ENCODE measurements around the gene SCAF1. TPM values are rescaled to one million over a fixed set of nuclear protein-coding genes. Genes with fewer than 3 reads are reported as not detected.

SCAF1 gene
- total RNA-seq, 1 donor from 2014 or later: 105 TPM

DNA sequence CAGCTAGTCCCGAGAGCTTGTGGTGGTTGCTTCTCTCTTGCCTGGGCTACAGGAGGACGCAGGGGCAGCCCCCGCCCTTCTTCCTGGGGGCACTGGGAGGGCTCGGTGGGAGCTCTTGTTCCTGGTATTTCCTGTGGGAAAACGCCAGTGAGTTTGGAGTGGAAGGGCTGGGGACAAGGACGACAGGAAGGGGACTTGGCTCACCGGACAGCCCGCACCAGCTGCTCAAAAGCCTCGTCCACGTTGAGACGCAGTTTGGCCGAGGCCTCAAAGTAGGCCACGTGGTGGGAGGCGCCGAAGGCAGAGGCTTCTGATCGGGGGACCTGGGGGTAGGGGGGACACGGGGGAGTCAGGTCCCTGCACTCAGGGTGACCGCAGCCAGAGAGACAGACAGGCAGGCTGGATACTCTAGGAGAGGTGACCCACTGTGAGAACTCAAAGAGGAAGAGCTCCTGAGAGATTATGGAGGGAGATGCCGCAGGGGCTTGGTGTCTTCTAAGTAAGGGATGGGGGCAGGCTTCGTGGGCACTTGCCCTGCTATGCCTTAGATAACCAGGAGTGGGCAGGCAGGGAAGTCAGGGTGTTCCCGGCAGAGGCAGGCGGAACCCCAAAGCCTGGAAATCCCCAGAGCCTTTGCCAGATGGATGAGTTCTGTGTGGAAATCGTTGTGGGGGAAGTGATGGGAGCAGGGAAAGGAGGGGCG is 6.3 kb upstream of the SCAF1 start:
- H3K9ac ChIP-seq (ENCODE audit: low read length): no peak overlapping the region
- Mint-ChIP-seq H3K36me3 (ENCODE audit: low read depth, unreplicated experiment) (peaks cover 5% of the 10 kb centered on the region), H3K4me1 (ENCODE audit: low read depth, unreplicated experiment) (peaks cover 14% of the 10 kb centered on the region), H3K27ac (ENCODE audit: unreplicated experiment) (no peak overlapping the region), H3K27me3 (ENCODE audit: low read depth, unreplicated experiment) (no peaks in the 10 kb centered on the region), H3K4me3 (ENCODE audit: unreplicated experiment) (peak overlapping the region; percentile 64), H3K9me3 (ENCODE audit: unreplicated experiment) (peaks cover 1% of the 10 kb centered on the region)
- no peak overlapping the region for H3K4me3 ChIP-seq (ENCODE audit: insufficient read depth, low read depth, low read length)
- H4K20me1 ChIP-seq (ENCODE audit: insufficient read depth, low read length): peaks cover 4% of the 10 kb centered on the region
- H3K27me3 ChIP-seq (ENCODE audit: insufficient read depth, low read length): no peaks in the 10 kb centered on the region
- H3K36me3 ChIP-seq (ENCODE audit: insufficient read depth, low read length): no peaks in the 10 kb centered on the region
- FAIRE-seq: no peak
- DNase-seq (ENCODE audit: low read depth): no peak
- no peak overlapping the region for H2AFZ ChIP-seq (ENCODE audit: low read depth, low read length)
- no peak overlapping the region for H3K4me2 ChIP-seq (ENCODE audit: low read length)
- no peak overlapping the region for H3K27ac ChIP-seq (ENCODE audit: low read depth, low read length)
- no peak for TF ChIP-seq EZH2 (IDR thresholded peaks at IDR 0.05; ENCODE audit: insufficient read depth, low read length)
- TF ChIP-seq, protein P1, sequence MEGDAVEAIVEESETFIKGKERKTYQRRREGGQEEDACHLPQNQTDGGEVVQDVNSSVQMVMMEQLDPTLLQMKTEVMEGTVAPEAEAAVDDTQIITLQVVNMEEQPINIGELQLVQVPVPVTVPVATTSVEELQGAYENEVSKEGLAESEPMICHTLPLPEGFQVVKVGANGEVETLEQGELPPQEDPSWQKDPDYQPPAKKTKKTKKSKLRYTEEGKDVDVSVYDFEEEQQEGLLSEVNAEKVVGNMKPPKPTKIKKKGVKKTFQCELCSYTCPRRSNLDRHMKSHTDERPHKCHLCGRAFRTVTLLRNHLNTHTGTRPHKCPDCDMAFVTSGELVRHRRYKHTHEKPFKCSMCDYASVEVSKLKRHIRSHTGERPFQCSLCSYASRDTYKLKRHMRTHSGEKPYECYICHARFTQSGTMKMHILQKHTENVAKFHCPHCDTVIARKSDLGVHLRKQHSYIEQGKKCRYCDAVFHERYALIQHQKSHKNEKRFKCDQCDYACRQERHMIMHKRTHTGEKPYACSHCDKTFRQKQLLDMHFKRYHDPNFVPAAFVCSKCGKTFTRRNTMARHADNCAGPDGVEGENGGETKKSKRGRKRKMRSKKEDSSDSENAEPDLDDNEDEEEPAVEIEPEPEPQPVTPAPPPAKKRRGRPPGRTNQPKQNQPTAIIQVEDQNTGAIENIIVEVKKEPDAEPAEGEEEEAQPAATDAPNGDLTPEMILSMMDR (IDR thresholded peaks at IDR 0.05; ENCODE audit: insufficient read depth, low read depth, low read length): no peak
- no peaks in the 10 kb centered on the region for H3K9me3 ChIP-seq (ENCODE audit: insufficient read depth, low read depth, low read length)
- H3K4me1 ChIP-seq (ENCODE audit: insufficient read depth, low read length): peaks cover 24% of the 10 kb centered on the region
- H3K79me2 ChIP-seq (ENCODE audit: insufficient read depth, low read length): peaks cover 10% of the 10 kb centered on the region

DNA sequence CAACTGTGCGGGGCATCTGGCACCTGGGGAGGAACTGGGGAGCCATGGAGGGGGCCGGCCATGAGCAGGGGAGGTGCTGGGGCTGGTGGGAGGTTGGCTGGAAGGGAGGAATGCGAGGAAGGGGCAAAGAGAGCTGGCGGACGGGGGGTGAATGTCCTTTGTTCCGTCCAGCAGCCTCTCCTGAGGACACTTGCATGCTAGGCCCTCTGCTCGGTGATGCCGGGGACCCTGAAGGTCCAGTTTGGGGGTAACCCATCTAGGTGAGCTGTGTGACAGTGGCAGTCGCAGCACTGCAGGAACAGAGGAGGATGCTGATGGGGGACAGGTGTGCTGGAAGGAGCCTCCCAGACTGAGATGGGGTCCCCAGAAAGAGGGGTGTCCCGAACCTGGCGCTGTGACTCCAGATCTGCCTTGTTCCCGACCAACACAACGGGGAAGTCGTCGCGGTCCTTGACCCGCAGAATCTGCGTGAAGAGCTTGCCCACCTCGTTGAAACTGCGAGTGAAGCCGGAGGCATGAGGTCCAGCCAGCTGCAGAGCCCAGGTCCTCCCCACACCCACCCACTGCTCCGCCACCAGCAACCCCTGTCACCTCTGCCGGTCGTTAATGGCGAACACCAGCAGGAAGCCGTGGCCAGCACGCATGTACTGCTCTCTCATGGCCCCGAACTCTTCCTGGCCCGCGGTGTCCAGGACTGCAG is 5.6 kb upstream of the SCAF1 start:
- FAIRE-seq (no peak), DNase-seq (ENCODE audit: low read depth) (no peak)
- Histone ChIP-seq H3K9ac (ENCODE audit: low read length) (no peak overlapping the region), H3K4me1 (ENCODE audit: insufficient read depth, low read length) (peaks cover 25% of the 10 kb centered on the region), H3K4me2 (ENCODE audit: low read length) (no peak overlapping the region), H2AFZ (ENCODE audit: low read depth, low read length) (no peak overlapping the region), H3K27ac (ENCODE audit: low read depth, low read length) (no peak overlapping the region), H3K9me3 (ENCODE audit: insufficient read depth, low read depth, low read length) (no peaks in the 10 kb centered on the region), H3K36me3 (ENCODE audit: insufficient read depth, low read length) (no peaks in the 10 kb centered on the region), H3K27me3 (ENCODE audit: insufficient read depth, low read length) (no peaks in the 10 kb centered on the region), H3K79me2 (ENCODE audit: insufficient read depth, low read length) (peaks cover 10% of the 10 kb centered on the region), H3K4me3 (ENCODE audit: insufficient read depth, low read depth, low read length) (no peak overlapping the region), H4K20me1 (ENCODE audit: insufficient read depth, low read length) (no peaks in the 10 kb centered on the region)
- H3K36me3 Mint-ChIP-seq (ENCODE audit: low read depth, unreplicated experiment): peaks cover 5% of the 10 kb centered on the region
- no peaks in the 10 kb centered on the region for H3K27me3 Mint-ChIP-seq (ENCODE audit: low read depth, unreplicated experiment)
- peaks cover 1% of the 10 kb centered on the region for H3K9me3 Mint-ChIP-seq (ENCODE audit: unreplicated experiment)
- H3K4me1 Mint-ChIP-seq (ENCODE audit: low read depth, unreplicated experiment): peaks cover 16% of the 10 kb centered on the region
- peak overlapping the region; percentile 64 for H3K4me3 Mint-ChIP-seq (ENCODE audit: unreplicated experiment)
- no peak overlapping the region for H3K27ac Mint-ChIP-seq (ENCODE audit: unreplicated experiment)
- no peak for TF ChIP-seq EZH2 (IDR thresholded peaks at IDR 0.05; ENCODE audit: insufficient read depth, low read length)
- TF ChIP-seq, protein P1 (IDR thresholded peaks at IDR 0.05; ENCODE audit: insufficient read depth, low read depth, low read length): no peak

All from astrocyte (in vitro differentiated cells and primary cell).